ENCODE results near the gene PRH2.

The PRH2 gene

GRCh38 chr12:10928746-10929286, at the start of gene PRH2:
Gene PRH2 (plus strand): TSS chr12:10929236. CDS start chr12:10929274, 38 bp downstream.
- in situ Hi-C loops (cut with HindIII; ENCODE audit: low sequenced_read_pairs): no loop called here

GRCh38 chr12:10884086-10884725, 44.8 kb upstream of the PRH2 start, which contains the start of gene PRH1:
Gene PRH1 (minus strand): TSS chr12:10884255. CDS start chr12:10884217, 38 bp downstream.
- in situ Hi-C loops (cut with HindIII; ENCODE audit: low sequenced_read_pairs): no loop called here

GRCh38 chr12:10889226-10889625, 39.8 kb upstream of the PRH2 start:
- in situ Hi-C loops (cut with HindIII; ENCODE audit: low sequenced_read_pairs): no loop called here

- in situ Hi-C loops (cut with HindIII; ENCODE audit: low sequenced_read_pairs): loop anchor here (5.0 kb wide), 1 partner anchor 100 kb away; no protein-coding TSS in a partner anchor
Measured at GRCh38 chr12:10891937-10892336, 37.1 kb upstream of the PRH2 start.

- in situ Hi-C loops (cut with HindIII; ENCODE audit: low sequenced_read_pairs): no loop called here
Measured at GRCh38 chr12:10896854-10897253, 32.2 kb upstream of the PRH2 start.

GRCh38 chr12:10900530-10900929, 28.5 kb upstream of the PRH2 start:
- in situ Hi-C loops (cut with HindIII; ENCODE audit: low sequenced_read_pairs): no loop called here

GRCh38 chr12:10900972-10901371, 28.1 kb upstream of the PRH2 start:
- in situ Hi-C loops (cut with HindIII; ENCODE audit: low sequenced_read_pairs): no loop called here

- in situ Hi-C loops (cut with HindIII; ENCODE audit: low sequenced_read_pairs): no loop called here
Measured at GRCh38 chr12:10901427-10901826, 27.6 kb upstream of the PRH2 start.

GRCh38 chr12:10904686-10905085, 24.4 kb upstream of the PRH2 start:
- in situ Hi-C loops (cut with HindIII; ENCODE audit: low sequenced_read_pairs): no loop called here

GRCh38 chr12:10909462-10909861, 19.6 kb upstream of the PRH2 start, which contains the start of gene TAS2R13:
Gene TAS2R13 (minus strand): TSS chr12:10909562. CDS start chr12:10909298, 264 bp downstream.
- in situ Hi-C loops (cut with HindIII; ENCODE audit: low sequenced_read_pairs): no loop called here

GRCh38 chr12:10910380-10910779, 18.7 kb upstream of the PRH2 start:
- in situ Hi-C loops (cut with HindIII; ENCODE audit: low sequenced_read_pairs): no loop called here

- in situ Hi-C loops (cut with HindIII; ENCODE audit: low sequenced_read_pairs): no loop called here
Measured at GRCh38 chr12:10919809-10920208, 9.2 kb upstream of the PRH2 start.

GRCh38 chr12:10926269-10926668, 2.8 kb upstream of the PRH2 start:
- in situ Hi-C loops (cut with HindIII; ENCODE audit: low sequenced_read_pairs): no loop called here

GRCh38 chr12:10936506-10936905, 7.5 kb downstream of the PRH2 start:
- in situ Hi-C loops (cut with HindIII; ENCODE audit: low sequenced_read_pairs): no loop called here

GRCh38 chr12:10939163-10939562, 10.1 kb downstream of the PRH2 start, which contains the start of gene TAS2R14:
Gene TAS2R14 (minus strand): TSS chr12:10939263. CDS start chr12:10939207, 56 bp downstream.
- in situ Hi-C loops (cut with HindIII; ENCODE audit: low sequenced_read_pairs): no loop called here

- in situ Hi-C loops (cut with HindIII; ENCODE audit: low sequenced_read_pairs): no loop called here
Measured at GRCh38 chr12:10940389-10940788, 11.4 kb downstream of the PRH2 start.

GRCh38 chr12:10941369-10941768, 12.3 kb downstream of the PRH2 start:
- in situ Hi-C loops (cut with HindIII; ENCODE audit: low sequenced_read_pairs): no loop called here

- in situ Hi-C loops (cut with HindIII; ENCODE audit: low sequenced_read_pairs): no loop called here
Measured at GRCh38 chr12:10941916-10942607, 13.0 kb downstream of the PRH2 start.

GRCh38 chr12:10943167-10943566, 14.1 kb downstream of the PRH2 start:
- in situ Hi-C loops (cut with HindIII; ENCODE audit: low sequenced_read_pairs): no loop called here

- in situ Hi-C loops (cut with HindIII; ENCODE audit: low sequenced_read_pairs): no loop called here
Measured at GRCh38 chr12:10952645-10953044, 23.6 kb downstream of the PRH2 start.

- in situ Hi-C loops (cut with HindIII; ENCODE audit: low sequenced_read_pairs): no loop called here
Measured at GRCh38 chr12:10956085-10956484, 27.0 kb downstream of the PRH2 start.

- in situ Hi-C loops (cut with HindIII; ENCODE audit: low sequenced_read_pairs): no loop called here
Measured at GRCh38 chr12:10957741-10958140, 28.7 kb downstream of the PRH2 start.

All from endothelial cell of hepatic sinusoid (primary cell).